ENCODE measurements around the gene TPTE2.
"Not testable (repeated sequence)": the region's sequence is repeated elsewhere in the genome, so short reads cannot be mapped to it uniquely, and the experiment has no call there.

TPTE2 gene

GRCh38 chr13:19561127-19561582 lies at the start of gene TPTE2:
Gene TPTE2 (minus strand): TSS chr13:19561532. CDS start chr13:19503234, 58,298 bp downstream.
- FAIRE-seq, result not testable (repeated sequence)

- no peak for FAIRE-seq
These were observed 46.3 kb upstream of the TPTE2 start for GRCh38 chr13:19607523-19608078.

GRCh38 chr13:19606737-19607136 lies 45.4 kb upstream of the TPTE2 start:
- FAIRE-seq, result no peak

- no peak for FAIRE-seq
These were observed 44.8 kb upstream of the TPTE2 start for GRCh38 chr13:19606152-19606551.

- no peak for FAIRE-seq
These were observed 44.0 kb upstream of the TPTE2 start for GRCh38 chr13:19605161-19605955.

- no peak for FAIRE-seq
These were observed 43.0 kb upstream of the TPTE2 start for GRCh38 chr13:19604306-19604705.

- no peak for FAIRE-seq
These were observed 40.7 kb upstream of the TPTE2 start for GRCh38 chr13:19601749-19602725.

- no peak for FAIRE-seq
These were observed 36.2 kb upstream of the TPTE2 start for GRCh38 chr13:19597523-19597922.

- FAIRE-seq, result no peak
These were observed 35.6 kb upstream of the TPTE2 start for GRCh38 chr13:19596960-19597361.

- no peak for FAIRE-seq
These were observed 34.8 kb upstream of the TPTE2 start for GRCh38 chr13:19596086-19596485.

- FAIRE-seq, result no peak
These were observed 31.4 kb upstream of the TPTE2 start for GRCh38 chr13:19592657-19593180.

- FAIRE-seq, result no peak
These were observed 30.5 kb upstream of the TPTE2 start for GRCh38 chr13:19591864-19592263.

- FAIRE-seq, result no peak
These were observed 29.1 kb upstream of the TPTE2 start for GRCh38 chr13:19590423-19590822.

GRCh38 chr13:19589312-19589711 lies 28.0 kb upstream of the TPTE2 start:
- FAIRE-seq, result no peak

- no peak for FAIRE-seq
These were observed 26.4 kb upstream of the TPTE2 start for GRCh38 chr13:19587635-19588300.

- no peak for FAIRE-seq
These were observed 25.7 kb upstream of the TPTE2 start for GRCh38 chr13:19586904-19587634.

- FAIRE-seq, result no peak
These were observed 20.3 kb upstream of the TPTE2 start for GRCh38 chr13:19581675-19582074.

- FAIRE-seq, result no peak
These were observed 13.9 kb upstream of the TPTE2 start for GRCh38 chr13:19575230-19575629.

GRCh38 chr13:19573120-19573716 lies 11.9 kb upstream of the TPTE2 start:
- FAIRE-seq, result no peak

- FAIRE-seq, result no peak
These were observed 10.9 kb upstream of the TPTE2 start for GRCh38 chr13:19572280-19572679.
